ENCODE data around the gene LRCOL1.

- TF ChIP-seq CTCF (IDR thresholded peaks at IDR 0.05) = no peak
- TF ChIP-seq POLR2A (IDR thresholded peaks at IDR 0.05) = no peak
- TF ChIP-seq POLR2AphosphoS5 (IDR thresholded peaks at IDR 0.05) = no peak
Observed at GRCh38 chr12:132625731-132626430, 15.5 kb upstream of the LRCOL1 start.

All from prostate gland (tissue), 2 donors.